Dedifferentiated amniotic fluid mesenchymal stem cell (primary cell): ENCODE measurements around the gene SPINT3.

ENCODE experiments used
- DNase-seq: peaks from one replicate; pipeline ENCODE4 v3.0.0-alpha.2; 2016; ENCODE audit errors: extremely low spot score

SPINT3 gene

GRCh38 chr20:45462711-45463509, 52.5 kb downstream of the SPINT3 start:
- no peak for DNase-seq
